GM21529 (cell line): ENCODE measurements around the gene ANKS3.

Experiments
- ATAC-seq: cut with Tn5 transposase; IDR thresholded peaks from one replicate; pipeline ENCODE4 v1.9.1; 2021; ENCODE audit not compliant: unreplicated experiment

Gene ANKS3

GRCh38 chr16:4685776-4686496, 48.1 kb downstream of the ANKS3 start:
- no peak for ATAC-seq

- ATAC-seq: no peak
These were observed 48.8 kb downstream of the ANKS3 start for GRCh38 chr16:4685292-4685691.

- no peak for ATAC-seq
These were observed 49.3 kb downstream of the ANKS3 start for GRCh38 chr16:4684763-4685162.

DNA sequence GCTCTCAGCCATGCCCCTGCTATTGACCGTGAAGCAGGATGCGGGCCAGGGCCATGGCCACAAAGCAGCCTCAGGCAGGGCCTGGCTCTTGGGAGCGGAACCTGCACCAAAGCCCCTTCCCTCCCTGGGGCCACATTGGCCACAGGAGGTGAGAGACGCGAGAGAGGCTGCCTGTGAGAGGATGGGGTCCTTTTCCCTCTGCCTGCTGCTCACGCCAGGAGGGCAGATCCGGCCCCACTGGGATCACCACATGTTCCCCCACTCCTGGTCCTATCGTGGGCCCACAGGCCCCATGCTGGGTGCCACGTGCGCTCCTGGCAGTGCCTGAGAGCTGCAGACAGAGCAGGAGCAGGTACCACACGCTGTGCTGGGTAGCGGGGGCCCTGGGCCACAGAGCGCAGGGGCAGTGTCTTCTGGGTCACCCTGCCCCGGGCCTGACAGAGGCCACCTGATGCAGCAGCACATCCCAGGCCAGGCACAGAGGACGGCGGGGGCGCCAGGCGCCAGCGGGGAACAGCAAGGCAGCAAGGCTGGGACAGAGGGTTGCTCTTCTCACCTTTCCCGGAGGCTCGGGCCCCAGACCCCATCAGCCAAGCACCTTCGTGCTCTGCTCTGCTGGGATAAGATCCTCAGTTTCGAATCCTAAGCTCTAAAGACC, 49.9 kb downstream of the ANKS3 start:
- no peak for ATAC-seq

- ATAC-seq: no peak
These were observed 50.6 kb downstream of the ANKS3 start for GRCh38 chr16:4683255-4684057.

GRCh38 chr16:4682616-4683254, 51.3 kb downstream of the ANKS3 start:
- no peak for ATAC-seq

GRCh38 chr16:4682084-4682591, 51.9 kb downstream of the ANKS3 start:
- no peak for ATAC-seq

DNA sequence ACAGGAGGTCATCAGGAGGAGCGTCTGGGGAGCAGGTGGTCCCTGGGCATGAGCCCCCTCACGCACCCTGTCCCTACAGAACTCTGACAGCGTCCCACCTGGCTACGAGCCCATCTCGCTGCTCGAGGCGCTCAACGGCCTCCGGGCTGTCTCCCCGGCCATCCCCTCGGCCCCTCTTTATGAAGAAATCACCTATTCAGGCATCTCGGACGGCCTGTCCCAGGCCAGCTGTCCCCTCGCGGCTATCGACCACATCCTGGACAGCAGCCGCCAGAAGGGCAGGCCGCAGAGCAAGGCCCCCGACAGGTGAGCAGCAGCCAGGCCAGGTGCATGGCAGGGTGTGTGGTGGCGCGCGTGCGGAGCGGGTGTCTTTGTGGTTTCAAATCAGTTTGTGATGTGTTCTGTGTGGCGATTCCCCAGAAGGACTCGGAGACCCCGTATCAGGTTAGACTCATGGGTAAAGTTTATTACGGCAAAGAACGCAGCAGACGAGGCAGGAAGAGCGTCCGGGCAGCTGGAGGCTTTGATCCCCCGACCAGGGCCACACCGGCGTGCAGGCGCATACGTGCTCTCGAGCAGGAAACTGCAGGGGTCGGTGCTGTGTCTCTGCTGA, 52.5 kb downstream of the ANKS3 start:
- ATAC-seq: no peak

- ATAC-seq: no peak
These were observed 53.2 kb downstream of the ANKS3 start for GRCh38 chr16:4680673-4681470.

GRCh38 chr16:4679850-4680636, 54.0 kb downstream of the ANKS3 start:
- ATAC-seq: no peak

DNA sequence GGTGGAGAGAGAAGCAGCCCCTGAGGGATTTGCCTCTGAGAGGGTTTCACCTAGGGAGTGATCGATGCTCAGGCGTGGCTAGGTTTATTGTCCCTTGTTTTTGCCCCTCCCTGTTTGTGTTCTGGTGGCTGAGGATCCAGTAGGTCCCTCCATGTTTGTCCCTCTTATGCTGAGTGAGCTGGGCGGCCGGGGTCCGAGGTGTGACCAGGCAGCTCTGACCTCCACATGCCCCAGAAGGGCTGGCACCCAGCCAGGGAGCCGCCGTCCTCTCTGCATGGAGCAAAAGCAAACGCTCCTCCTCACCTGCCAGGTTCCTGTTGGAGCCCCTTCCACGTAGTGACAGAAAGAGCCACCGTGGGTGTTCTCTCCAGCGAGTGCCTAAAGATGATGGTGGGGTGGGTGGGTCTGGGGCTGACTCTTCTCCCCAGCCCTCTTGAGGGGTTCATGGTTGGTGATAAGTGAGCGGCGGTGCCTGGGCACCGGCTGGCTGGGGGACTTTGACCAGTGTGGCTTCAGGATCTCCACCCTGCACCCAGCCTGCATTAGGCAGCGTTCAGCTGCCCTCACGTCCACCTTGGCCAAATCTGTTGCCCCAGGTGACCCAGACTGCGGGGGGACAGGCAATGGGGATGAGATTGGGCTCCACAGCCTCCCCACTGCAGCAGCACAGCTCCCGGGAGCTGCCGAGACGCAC, 54.8 kb downstream of the ANKS3 start:
- no peak for ATAC-seq

GRCh38 chr16:4678596-4678995, 55.5 kb downstream of the ANKS3 start:
- ATAC-seq: no peak

DNA sequence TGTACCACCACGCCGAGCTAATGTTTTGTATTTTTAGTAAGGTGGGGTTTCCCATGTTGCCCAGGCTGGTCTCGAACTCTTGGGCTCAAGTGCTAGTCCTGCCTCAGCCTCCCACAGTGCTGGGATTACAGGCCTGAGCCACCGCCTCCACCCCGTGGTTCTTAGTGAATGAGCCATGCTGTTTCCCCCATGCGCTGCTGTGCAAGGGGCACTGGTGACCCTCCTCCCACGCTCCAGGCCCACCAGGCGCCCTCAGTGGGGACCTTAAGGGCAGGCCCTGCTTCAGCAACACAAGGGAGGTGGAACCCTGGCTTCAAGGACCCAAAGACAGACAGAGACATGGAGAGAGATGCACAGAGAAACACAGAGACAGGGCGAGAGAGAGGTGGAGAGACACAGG, 56.1 kb downstream of the ANKS3 start:
- ATAC-seq: no peak

- ATAC-seq: no peak
These were observed 56.7 kb downstream of the ANKS3 start for GRCh38 chr16:4677390-4677789.

GRCh38 chr16:4676831-4677230, 57.2 kb downstream of the ANKS3 start:
- no peak for ATAC-seq

DNA sequence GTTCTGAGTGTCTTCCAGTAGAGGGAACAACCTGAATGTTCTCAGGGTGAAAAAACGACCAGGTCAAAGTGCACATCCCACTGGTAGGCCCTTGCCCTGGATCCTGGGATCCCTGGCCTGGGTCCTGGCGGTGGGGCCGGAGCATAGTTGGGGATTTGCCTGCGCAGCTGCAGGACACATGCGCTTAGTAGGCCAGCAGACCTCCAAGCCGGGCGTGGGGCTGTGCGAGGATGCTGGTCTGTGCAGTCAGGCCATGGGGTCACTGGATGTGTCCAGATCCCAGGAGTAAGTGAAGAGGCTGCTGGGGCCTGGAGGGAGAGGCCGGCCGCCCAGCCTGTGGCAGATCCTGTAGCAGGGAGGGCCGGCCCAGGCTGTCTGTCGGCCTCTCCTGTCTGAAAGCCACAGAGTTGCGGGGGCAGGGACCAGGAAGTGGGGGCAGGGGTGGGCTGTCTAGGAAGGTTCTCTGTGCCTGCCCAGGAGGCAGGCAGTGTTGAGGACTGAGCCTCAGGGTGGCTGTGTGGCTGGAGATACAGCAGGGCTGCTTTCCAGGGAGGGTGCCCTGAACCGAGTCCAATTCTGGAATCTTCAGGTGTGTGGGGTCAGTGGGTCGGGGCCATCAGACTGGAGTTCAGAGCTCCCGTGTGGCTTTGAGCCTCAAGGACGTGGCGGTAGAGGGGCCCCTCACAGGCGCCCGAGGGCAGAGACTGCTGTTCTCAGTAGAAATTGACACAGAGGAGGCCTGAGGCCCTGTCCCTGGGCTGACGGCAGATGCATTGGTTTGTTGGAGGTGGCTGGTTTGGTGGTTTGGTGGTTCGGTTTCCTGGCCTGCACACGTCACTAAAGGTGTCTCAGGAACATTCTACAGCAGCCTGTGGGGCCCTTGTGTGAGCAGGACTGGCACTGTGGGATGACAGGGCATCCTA, 57.9 kb downstream of the ANKS3 start:
- ATAC-seq: no peak

DNA sequence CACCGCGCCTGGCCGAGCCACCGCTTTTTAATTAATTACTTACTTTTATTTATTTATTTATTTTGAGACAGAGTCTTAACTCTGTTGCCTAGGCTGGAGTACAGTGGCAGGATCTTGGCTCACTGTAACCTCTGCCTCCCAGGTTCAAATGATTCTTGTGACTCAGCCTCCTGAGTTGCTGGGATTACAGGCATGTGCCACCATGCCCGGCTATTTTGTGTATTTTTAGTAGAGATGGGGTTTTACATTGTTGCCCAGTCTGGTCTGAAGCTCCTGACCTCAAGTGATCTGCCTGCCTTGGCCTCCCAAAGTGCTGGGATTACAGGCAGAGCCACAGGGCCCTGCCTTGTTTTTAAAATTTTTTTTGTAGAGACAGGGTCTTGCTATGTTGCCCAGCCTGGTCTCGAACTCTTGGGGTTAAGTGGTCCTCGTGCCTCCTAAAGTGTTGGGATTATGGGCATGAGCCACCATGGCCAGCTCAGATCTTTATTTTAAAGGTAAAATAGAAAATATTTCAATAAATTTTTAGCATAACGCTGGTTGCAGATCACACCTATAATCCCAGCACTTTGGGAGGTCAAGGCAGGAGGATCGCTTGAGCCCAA, 59.0 kb downstream of the ANKS3 start:
- no peak for ATAC-seq
